DMS 273 (cell line): Measurements from ENCODE around the gene CCDC40.
"Not testable (repeated sequence)": the region's sequence is repeated elsewhere in the genome, so short reads cannot be mapped to it uniquely, and the experiment has no call there.

Source experiments
- DNase-seq: peaks from one replicate; lab custom pipeline; 2025; ENCODE audit not compliant: unreplicated experiment; lab: John Stamatoyannopoulos, UW

CCDC40 gene

GRCh38 chr17:80072410-80072809 is 36.0 kb downstream of the CCDC40 start:
- no peak for DNase-seq

- DNase-seq, result no peak
Observed at GRCh38 chr17:80080081-80080480, 43.6 kb downstream of the CCDC40 start.

GRCh38 chr17:80081596-80081995 is 45.2 kb downstream of the CCDC40 start:
- DNase-seq, result no peak

GRCh38 chr17:80082403-80083135 is 46.1 kb downstream of the CCDC40 start:
- DNase-seq, result peak; percentile 87

GRCh38 chr17:80083136-80083661 is 46.8 kb downstream of the CCDC40 start:
- no peak for DNase-seq

GRCh38 chr17:80084773-80085172 is 48.3 kb downstream of the CCDC40 start:
- DNase-seq, result no peak

- no peak for DNase-seq
Observed at GRCh38 chr17:80086081-80086480, 49.6 kb downstream of the CCDC40 start.

GRCh38 chr17:80086616-80087015 is 50.2 kb downstream of the CCDC40 start:
- no peak for DNase-seq

- DNase-seq, result no peak
Observed at GRCh38 chr17:80087346-80088265, 51.2 kb downstream of the CCDC40 start.

GRCh38 chr17:80089762-80090161 is 53.3 kb downstream of the CCDC40 start:
- DNase-seq, result no peak

GRCh38 chr17:80090164-80090563 is 53.7 kb downstream of the CCDC40 start:
- not testable (repeated sequence) for DNase-seq

- peak; percentile 45 for DNase-seq
Observed at GRCh38 chr17:80091376-80091775, 54.9 kb downstream of the CCDC40 start.

GRCh38 chr17:80092959-80093358 is 56.5 kb downstream of the CCDC40 start:
- DNase-seq, result no peak

- DNase-seq, result no peak
Observed at GRCh38 chr17:80095038-80095843, 58.8 kb downstream of the CCDC40 start.

- no peak for DNase-seq
Observed at GRCh38 chr17:80095844-80096475, 59.5 kb downstream of the CCDC40 start.

- peak; percentile 37 for DNase-seq
Observed at GRCh38 chr17:80096561-80097021, 60.1 kb downstream of the CCDC40 start.

- no peak for DNase-seq
Observed at GRCh38 chr17:80097127-80097621, 60.7 kb downstream of the CCDC40 start.

- no peak for DNase-seq
Observed at GRCh38 chr17:80097844-80098691, 61.6 kb downstream of the CCDC40 start.

- no peak for DNase-seq
Observed at GRCh38 chr17:80099291-80100034, 63.0 kb downstream of the CCDC40 start.
